GM23248 (cell line): ENCODE data around the gene SAT2.

Source experiments
- EZH2 ChIP-seq: fragments of 200-600 bp; sonication (generic); IDR thresholded peaks from 2 replicates; pipeline ENCODE4 v1.6.1; 2018; ENCODE audit warnings: antibody characterized with exemption, mild to moderate bottlenecking; ENCODE audit not compliant: insufficient read depth, poor library complexity, severe bottlenecking
- EZH2phosphoT487 ChIP-seq: fragments of 200-600 bp; sonication (generic); IDR thresholded peaks from 2 replicates; pipeline ENCODE4 v1.6.1; 2018; ENCODE audit warnings: antibody characterized with exemption, moderate library complexity, mild to moderate bottlenecking, low read depth; ENCODE audit not compliant: insufficient read depth

DNA sequence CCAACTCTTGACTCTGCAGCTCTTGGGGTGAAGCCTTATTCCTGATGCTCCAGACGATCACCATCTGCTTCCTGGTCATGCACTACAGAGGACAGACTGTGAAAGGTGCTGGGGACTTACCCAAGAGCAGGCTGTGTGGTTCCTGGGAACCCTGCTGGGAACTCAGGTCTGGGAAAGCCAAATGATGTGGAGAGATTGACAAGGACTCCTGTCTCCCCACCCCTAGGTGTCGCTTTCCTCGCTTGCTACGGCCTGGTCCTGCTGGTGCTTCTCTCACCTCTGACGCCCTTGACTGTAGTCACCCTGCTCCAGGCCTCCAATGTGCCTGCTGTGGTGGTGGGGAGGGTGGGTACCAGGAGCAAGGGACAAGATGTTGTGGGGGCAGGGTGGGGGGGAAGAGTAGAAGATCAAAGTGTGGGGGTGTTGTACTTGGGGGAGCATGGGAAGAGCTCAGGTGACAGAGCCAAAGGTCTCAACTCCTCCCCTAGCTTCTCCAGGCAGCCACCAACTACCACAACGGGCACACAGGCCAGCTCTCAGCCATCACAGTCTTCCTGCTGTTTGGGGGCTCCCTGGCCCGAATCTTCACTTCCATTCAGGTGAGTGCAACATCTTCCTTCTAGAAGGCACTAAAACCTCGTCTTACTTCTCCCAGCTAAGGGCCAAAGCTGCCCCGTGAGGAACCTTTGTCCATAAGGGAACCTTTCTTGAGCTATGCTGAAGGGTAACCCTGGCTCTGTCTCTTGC, 40.8 kb downstream of the SAT2 start:
- TF ChIP-seq EZH2 (no peak), EZH2phosphoT487 (no peak)
